ENCODE data around the gene TIMM17A. TPM values are rescaled to one million over a fixed set of nuclear protein-coding genes. Genes with fewer than 3 reads are reported as not detected.

Gene TIMM17A
- total RNA-seq, 1 donor from 2014 or later: 50.8 TPM

- no peak overlapping the region for H3K4me3 Mint-ChIP-seq (ENCODE audit: unreplicated experiment)
- no peaks in the 10 kb centered on the region for H3K27me3 Mint-ChIP-seq (ENCODE audit: unreplicated experiment)
- DNase-seq (ENCODE audit: extremely low spot score, unreplicated experiment): no peak
- no peaks in the 10 kb centered on the region for H3K9me3 Mint-ChIP-seq (ENCODE audit: unreplicated experiment)
- TF ChIP-seq, protein P1, sequence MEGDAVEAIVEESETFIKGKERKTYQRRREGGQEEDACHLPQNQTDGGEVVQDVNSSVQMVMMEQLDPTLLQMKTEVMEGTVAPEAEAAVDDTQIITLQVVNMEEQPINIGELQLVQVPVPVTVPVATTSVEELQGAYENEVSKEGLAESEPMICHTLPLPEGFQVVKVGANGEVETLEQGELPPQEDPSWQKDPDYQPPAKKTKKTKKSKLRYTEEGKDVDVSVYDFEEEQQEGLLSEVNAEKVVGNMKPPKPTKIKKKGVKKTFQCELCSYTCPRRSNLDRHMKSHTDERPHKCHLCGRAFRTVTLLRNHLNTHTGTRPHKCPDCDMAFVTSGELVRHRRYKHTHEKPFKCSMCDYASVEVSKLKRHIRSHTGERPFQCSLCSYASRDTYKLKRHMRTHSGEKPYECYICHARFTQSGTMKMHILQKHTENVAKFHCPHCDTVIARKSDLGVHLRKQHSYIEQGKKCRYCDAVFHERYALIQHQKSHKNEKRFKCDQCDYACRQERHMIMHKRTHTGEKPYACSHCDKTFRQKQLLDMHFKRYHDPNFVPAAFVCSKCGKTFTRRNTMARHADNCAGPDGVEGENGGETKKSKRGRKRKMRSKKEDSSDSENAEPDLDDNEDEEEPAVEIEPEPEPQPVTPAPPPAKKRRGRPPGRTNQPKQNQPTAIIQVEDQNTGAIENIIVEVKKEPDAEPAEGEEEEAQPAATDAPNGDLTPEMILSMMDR (IDR thresholded peaks at IDR 0.05): no peak
- H3K36me3 Mint-ChIP-seq (ENCODE audit: unreplicated experiment): peaks cover 30% of the 10 kb centered on the region
- no peaks in the 10 kb centered on the region for H3K4me1 Mint-ChIP-seq (ENCODE audit: unreplicated experiment)
- H3K27ac Mint-ChIP-seq (ENCODE audit: unreplicated experiment): no peak overlapping the region
Measured at GRCh38 chr1:201964261-201964660, 9.0 kb downstream of the TIMM17A start.

GRCh38 chr1:201966171-201966570 is 10.9 kb downstream of the TIMM17A start:
- Mint-ChIP-seq H3K27ac (ENCODE audit: unreplicated experiment) (no peak overlapping the region), H3K4me3 (ENCODE audit: unreplicated experiment) (no peak overlapping the region), H3K36me3 (ENCODE audit: unreplicated experiment) (peaks cover 33% of the 10 kb centered on the region), H3K4me1 (ENCODE audit: unreplicated experiment) (no peaks in the 10 kb centered on the region), H3K9me3 (ENCODE audit: unreplicated experiment) (no peaks in the 10 kb centered on the region), H3K27me3 (ENCODE audit: unreplicated experiment) (no peaks in the 10 kb centered on the region)
- TF ChIP-seq, protein P1 (IDR thresholded peaks at IDR 0.05): no peak
- DNase-seq (ENCODE audit: extremely low spot score, unreplicated experiment): peak; percentile 23

- H3K27ac Mint-ChIP-seq (ENCODE audit: unreplicated experiment): no peak overlapping the region
Measured at GRCh38 chr1:201968202-201968925, 13.1 kb downstream of the TIMM17A start.

GRCh38 chr1:201970334-201971159 is 15.2 kb downstream of the TIMM17A start:
- DNase-seq (ENCODE audit: extremely low spot score, unreplicated experiment): no peak
- Mint-ChIP-seq H3K27ac (ENCODE audit: unreplicated experiment) (no peak overlapping the region), H3K27me3 (ENCODE audit: unreplicated experiment) (no peaks in the 10 kb centered on the region), H3K36me3 (ENCODE audit: unreplicated experiment) (peaks cover 18% of the 10 kb centered on the region), H3K4me1 (ENCODE audit: unreplicated experiment) (no peaks in the 10 kb centered on the region), H3K4me3 (ENCODE audit: unreplicated experiment) (no peak overlapping the region), H3K9me3 (ENCODE audit: unreplicated experiment) (no peaks in the 10 kb centered on the region)
- TF ChIP-seq, protein P1 (IDR thresholded peaks at IDR 0.05): no peak

More at GRCh38 chr1:201968202-201968925, 13.1 kb downstream of the TIMM17A start:
- DNase-seq (ENCODE audit: extremely low spot score, unreplicated experiment): no peak
- Mint-ChIP-seq H3K36me3 (ENCODE audit: unreplicated experiment) (peaks cover 26% of the 10 kb centered on the region), H3K9me3 (ENCODE audit: unreplicated experiment) (no peaks in the 10 kb centered on the region), H3K4me1 (ENCODE audit: unreplicated experiment) (no peaks in the 10 kb centered on the region), H3K4me3 (ENCODE audit: unreplicated experiment) (no peak overlapping the region), H3K27me3 (ENCODE audit: unreplicated experiment) (no peaks in the 10 kb centered on the region)
- TF ChIP-seq, protein P1 (IDR thresholded peaks at IDR 0.05): no peak

DNA sequence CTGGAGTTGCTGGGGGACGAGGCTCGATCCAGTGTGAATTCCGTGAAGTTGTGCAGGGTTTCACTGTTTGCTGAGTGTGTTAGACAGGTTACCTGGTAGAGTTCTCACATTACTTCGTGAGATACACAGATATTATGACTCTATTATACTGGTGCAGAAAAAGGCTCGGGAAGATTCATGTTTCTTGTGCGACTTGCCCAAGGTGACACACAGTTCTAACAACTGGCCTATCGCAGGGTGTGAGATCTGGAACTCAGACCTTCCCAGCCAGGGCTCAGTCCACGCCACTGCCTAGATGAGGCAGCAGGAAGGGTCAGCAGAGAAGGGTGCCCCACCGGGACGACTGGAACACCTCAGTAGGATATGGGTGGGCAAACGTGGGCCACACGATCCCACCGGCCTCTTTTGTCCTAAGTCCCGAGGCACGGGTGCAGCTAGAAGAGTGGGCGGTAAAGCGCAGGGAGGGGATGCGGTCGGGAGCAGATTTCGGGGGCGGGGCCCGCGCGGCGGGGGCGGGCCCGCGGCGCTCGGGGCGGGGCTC is 26.8 kb downstream of the TIMM17A start:
- H3K27me3 Mint-ChIP-seq (ENCODE audit: unreplicated experiment): no peaks in the 10 kb centered on the region
- no peaks in the 10 kb centered on the region for H3K9me3 Mint-ChIP-seq (ENCODE audit: unreplicated experiment)
- H3K4me3 Mint-ChIP-seq (ENCODE audit: unreplicated experiment): peak overlapping the region; percentile 88
- H3K36me3 Mint-ChIP-seq (ENCODE audit: unreplicated experiment): no peaks in the 10 kb centered on the region
- H3K4me1 Mint-ChIP-seq (ENCODE audit: unreplicated experiment): peaks cover 22% of the 10 kb centered on the region
- no peak for DNase-seq (ENCODE audit: extremely low spot score, unreplicated experiment)
- peak overlapping the region; percentile 80 for H3K27ac Mint-ChIP-seq (ENCODE audit: unreplicated experiment)
- TF ChIP-seq, protein P1 (IDR thresholded peaks at IDR 0.05): no peak

Measured in osteocyte (in vitro differentiated cells).